Mesothelial cell of epicardium (in vitro differentiated cells): ENCODE data around the gene ENOSF1. TPM values are rescaled to one million over a fixed set of nuclear protein-coding genes. Genes with fewer than 3 reads are reported as not detected.
"Not testable (repeated sequence)": the region's sequence is repeated elsewhere in the genome, so short reads cannot be mapped to it uniquely, and the experiment has no call there.

ENCODE experiments used
- DNase-seq, 2 experiments: peaks; one replicate each; pipeline ENCODE4 v3.0.0; 2021; ENCODE audit warnings: low spot score in 2 of 2; ENCODE audit not compliant: unreplicated experiment in 2 of 2
- H3K27ac Mint-ChIP-seq: 2 replicates; pipeline ENCODE4 v1.8.0; 2021; ENCODE audit warnings: mixed read lengths
- H3K27me3 Mint-ChIP-seq: 2 replicates; pipeline ENCODE4 v1.8.0; 2021; ENCODE audit warnings: low read depth, mixed read lengths
- H3K36me3 Mint-ChIP-seq: 2 replicates; pipeline ENCODE4 v1.8.0; 2021; ENCODE audit warnings: mixed read lengths
- H3K4me1 Mint-ChIP-seq: 2 replicates; pipeline ENCODE4 v1.8.0; 2021; ENCODE audit warnings: mixed read lengths
- H3K4me3 Mint-ChIP-seq: 2 replicates; pipeline ENCODE4 v1.8.0; 2021; ENCODE audit warnings: mild to moderate bottlenecking, moderate library complexity, mixed read lengths
- H3K9me3 Mint-ChIP-seq: 2 replicates; pipeline ENCODE4 v1.8.0; 2021; ENCODE audit warnings: mixed read lengths
- CTCF ChIP-seq: fragments of 200-600 bp; sonication (generic); IDR thresholded peaks from one replicate; pipeline ENCODE4 v1.5.0; 2021; ENCODE audit warnings: antibody characterized with exemption; ENCODE audit not compliant: unreplicated experiment
- total RNA-seq: library from RNA; stranded (reverse); gene quantifications from 3 replicates; pipeline ENCODE4 v1.2.1, GENCODE V29; 2021

ENOSF1 gene
- 69.5 to 77.1 TPM (median 71.6 TPM) in 3 replicates for total RNA-seq

GRCh38 chr18:712401-713134, at the start of gene ENOSF1:
Gene ENOSF1, minus strand, starts transcription at chr18:712630. Its CDS starts 43 bp downstream, at chr18:712587.
- Mint-ChIP-seq H3K4me1 (peaks cover 7% of the 10 kb centered on the region), H3K9me3 (peaks cover 4% of the 10 kb centered on the region), H3K4me3 (peak within 1 kb of the TSS; percentile 62), H3K27me3 (no peaks in the 10 kb centered on the region), H3K27ac (peak within 1 kb of the TSS; percentile 7), H3K36me3 (peaks cover 7% of the 10 kb centered on the region)
- peak; percentile 61 to 74 for DNase-seq
- TF ChIP-seq CTCF = peak; percentile 72

GRCh38 chr18:759864-760263, 47.4 kb upstream of the ENOSF1 start:
- not testable (repeated sequence) for H3K9me3 Mint-ChIP-seq, H3K4me3 Mint-ChIP-seq, DNase-seq, H3K27ac Mint-ChIP-seq, H3K4me1 Mint-ChIP-seq, H3K36me3 Mint-ChIP-seq, H3K27me3 Mint-ChIP-seq

GRCh38 chr18:755506-755905, 43.1 kb upstream of the ENOSF1 start:
- no peaks in the 10 kb centered on the region for H3K27me3 Mint-ChIP-seq
- no peaks in the 10 kb centered on the region for H3K9me3 Mint-ChIP-seq
- no peak overlapping the region for H3K27ac Mint-ChIP-seq
- no peak for TF ChIP-seq CTCF
- no peak overlapping the region for H3K4me3 Mint-ChIP-seq
- H3K36me3 Mint-ChIP-seq = peaks cover 15% of the 10 kb centered on the region
- DNase-seq = no peak
- no peaks in the 10 kb centered on the region for H3K4me1 Mint-ChIP-seq

GRCh38 chr18:754656-755055, 42.2 kb upstream of the ENOSF1 start:
- Mint-ChIP-seq H3K36me3 (peaks cover 18% of the 10 kb centered on the region), H3K9me3 (no peaks in the 10 kb centered on the region), H3K4me1 (no peaks in the 10 kb centered on the region), H3K27ac (no peak overlapping the region), H3K4me3 (no peak overlapping the region), H3K27me3 (no peaks in the 10 kb centered on the region)
- no peak for TF ChIP-seq CTCF
- no peak for DNase-seq

GRCh38 chr18:750456-750855, 38.0 kb upstream of the ENOSF1 start:
- Mint-ChIP-seq H3K4me3 (no peak overlapping the region), H3K9me3 (no peaks in the 10 kb centered on the region), H3K4me1 (no peaks in the 10 kb centered on the region), H3K27ac (peak overlapping the region; percentile 2), H3K27me3 (no peaks in the 10 kb centered on the region), H3K36me3 (peaks cover 18% of the 10 kb centered on the region)
- TF ChIP-seq CTCF = no peak
- DNase-seq = no peak

- Mint-ChIP-seq H3K36me3 (peaks cover 11% of the 10 kb centered on the region), H3K9me3 (no peaks in the 10 kb centered on the region), H3K4me1 (no peaks in the 10 kb centered on the region), H3K27me3 (no peaks in the 10 kb centered on the region), H3K4me3 (no peak overlapping the region), H3K27ac (no peak overlapping the region)
- no peak for DNase-seq
- no peak for TF ChIP-seq CTCF
Observed at GRCh38 chr18:744832-745597, 32.6 kb upstream of the ENOSF1 start.
